GM21825 (cell line): ENCODE data around the gene KIAA1958.

ENCODE experiments used
- ATAC-seq: cut with Tn5 transposase; IDR thresholded peaks from one replicate; pipeline ENCODE4 v1.9.1; 2021; ENCODE audit warnings: mild to moderate bottlenecking, moderate library complexity; ENCODE audit not compliant: unreplicated experiment

KIAA1958 gene

GRCh38 chr9:112703304-112703703, 216.7 kb downstream of the KIAA1958 start:
- no peak for ATAC-seq

DNA sequence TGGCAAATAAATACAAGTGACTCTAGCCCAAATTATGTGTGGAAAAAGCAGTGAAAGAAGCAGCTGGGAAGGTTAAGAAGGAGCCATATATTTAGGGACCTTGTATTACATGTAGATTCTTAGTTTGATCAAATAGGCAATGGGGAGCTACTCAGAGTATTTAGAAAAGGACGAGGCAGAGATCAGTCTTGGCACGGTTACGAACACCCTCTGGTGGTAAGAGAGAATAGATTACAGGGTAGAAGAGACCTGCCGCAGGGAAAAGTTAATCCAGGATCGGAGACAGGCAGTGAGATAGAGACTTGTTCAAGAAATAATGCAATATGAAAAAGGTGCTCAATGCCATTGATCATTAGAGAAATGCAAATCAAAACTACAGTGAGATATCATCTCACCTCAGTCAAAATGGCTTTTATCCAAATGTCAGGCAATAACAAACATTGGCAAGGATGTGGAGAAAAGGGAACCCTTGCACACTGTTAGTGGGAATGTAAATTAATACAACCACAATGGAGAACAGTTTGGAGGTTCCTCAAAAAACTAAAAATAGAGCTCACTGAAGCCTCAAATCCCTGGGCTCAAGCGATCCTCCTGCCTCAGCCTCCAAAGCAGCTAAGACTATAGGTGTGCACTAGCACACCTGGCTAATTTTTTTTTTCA, 219.3 kb downstream of the KIAA1958 start:
- ATAC-seq, result no peak

- no peak for ATAC-seq
Measured at GRCh38 chr9:112711050-112711689, 224.5 kb downstream of the KIAA1958 start.

GRCh38 chr9:112712678-112713077, 226.1 kb downstream of the KIAA1958 start:
- no peak for ATAC-seq

DNA sequence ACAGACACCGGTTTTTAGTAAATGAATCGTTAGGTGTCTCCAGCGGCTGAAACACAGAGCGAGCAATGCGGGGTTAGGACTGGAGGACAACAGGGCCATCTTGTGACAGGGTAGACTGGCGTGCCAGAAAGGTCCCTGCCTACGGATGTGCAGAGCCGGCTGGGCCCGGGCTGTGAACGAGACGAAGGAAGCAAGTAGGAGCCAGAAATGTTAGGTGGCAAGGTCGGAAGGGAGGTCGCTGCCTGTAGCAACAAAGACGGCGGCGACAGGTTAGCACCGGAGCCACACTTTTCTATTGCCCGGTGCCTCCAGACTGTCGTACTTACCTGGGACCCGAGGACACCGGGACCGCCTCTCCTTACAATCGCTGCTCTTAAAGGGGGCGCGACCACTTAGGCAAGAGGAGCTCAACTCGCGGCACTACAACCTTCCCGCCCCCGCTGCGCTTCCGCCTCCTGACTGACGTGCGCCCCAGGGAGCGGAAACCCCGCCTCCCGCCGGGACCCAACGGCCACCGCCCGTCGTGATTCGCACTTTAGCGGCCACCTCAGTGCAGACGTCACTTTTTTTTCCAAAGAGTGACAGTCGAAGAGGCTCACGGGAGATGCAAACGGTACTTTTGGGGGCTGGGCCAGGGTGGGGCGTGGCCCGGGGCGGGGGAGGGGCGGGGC, 231.2 kb downstream of the KIAA1958 start, which contains the start of gene INIP:
INIP (minus strand) TSS at position 457 of the 671 bp plus-strand sequence. CDS start 1,632 bp downstream, outside the sequence.
- ATAC-seq, result peak; percentile 93
